Left lung (tissue), 10 donors: ENCODE results near the gene TMUB2. TPM values are rescaled to one million over a fixed set of nuclear protein-coding genes. Genes with fewer than 3 reads are reported as not detected.

ENCODE experiments used
- ATAC-seq: fragments of 200-7000 bp; cut with Tn5 transposase; one replicate; pipeline ENCODE4 v1.9.1; 2020; ENCODE audit warnings: moderate library complexity
- DNase-seq, 4 donors: peaks; one replicate each; pipeline ENCODE4 v3.0.0-alpha.2; 2013 to 2020
- H3K27ac ChIP-seq, 2 donors: fragments of 200-600 bp; sonication (generic) in 1 of 2; one replicate each; pipeline versions ENCODE4 v1.5.0 to v1.8.0; 2020 to 2021
- H3K27me3 ChIP-seq, 2 donors: fragments of 200-600 bp; sonication (generic) in 1 of 2; one replicate each; pipeline versions ENCODE4 v1.5.0 to v1.8.0; 2020 to 2021
- H3K36me3 ChIP-seq, 2 donors: fragments of 200-600 bp; sonication (generic) in 1 of 2; one replicate each; pipeline versions ENCODE4 v1.5.0 to v1.8.0; 2020 to 2021
- H3K4me1 ChIP-seq, 2 donors: fragments of 200-600 bp; one replicate each; pipeline ENCODE4 v1.8.0; 2021
- H3K4me3 ChIP-seq, 2 donors: fragments of 200-600 bp; sonication (generic) in 1 of 2; one replicate each; pipeline versions ENCODE4 v1.5.0 to v1.8.0; 2020 to 2021; ENCODE audit warnings: mild to moderate bottlenecking in 1 of 2
- H3K9me3 ChIP-seq, 2 donors: fragments of 200-600 bp; sonication (generic) in 1 of 2; one replicate each; pipeline versions ENCODE4 v1.5.0 to v1.8.0; 2020 to 2021
- intact Hi-C, 2 donors: fragments of 100-400 bp; cut with DNase I; formaldehyde crosslinking; loops; one replicate each; pipeline versions ENCODE4 v1.11.2 to v1.14.2; 2022
- polyA plus RNA-seq, 6 donors: library from polyadenylated mRNA; unstranded; fragments of 120-200 nt; gene quantifications; one replicate each; pipeline ENCODE4 v1.2.1, GENCODE V29; 2013; ENCODE audit not compliant: insufficient read length in 6 of 6
- total RNA-seq, 2 donors: library from RNA; stranded (reverse); fragmentation: NEBNext Ultra II Directional; extraction: Animal tissue kit (Norgen Biotek cat#: 25700); gene quantifications; one replicate each; pipeline ENCODE4 v1.2.1, GENCODE V29; 2021
- TF ChIP-seq, protein P1 (sequence below), 2 donors: fragments of 200-600 bp; sonication (generic) in 1 of 2; IDR thresholded peaks; one replicate each; pipeline versions ENCODE4 v1.5.0 to v1.8.0; 2021; ENCODE audit warnings: antibody characterized with exemption in 2 of 2
- donor health status: DM: no; HTN: yes; CAD: no.
- donor health status: DM: no; HTN: no; CAD: no.

The TMUB2 gene
- total and polyA plus RNA-seq, 8 donors, result 33.6 to 56.7 (median 52.1) TPM

DNA sequence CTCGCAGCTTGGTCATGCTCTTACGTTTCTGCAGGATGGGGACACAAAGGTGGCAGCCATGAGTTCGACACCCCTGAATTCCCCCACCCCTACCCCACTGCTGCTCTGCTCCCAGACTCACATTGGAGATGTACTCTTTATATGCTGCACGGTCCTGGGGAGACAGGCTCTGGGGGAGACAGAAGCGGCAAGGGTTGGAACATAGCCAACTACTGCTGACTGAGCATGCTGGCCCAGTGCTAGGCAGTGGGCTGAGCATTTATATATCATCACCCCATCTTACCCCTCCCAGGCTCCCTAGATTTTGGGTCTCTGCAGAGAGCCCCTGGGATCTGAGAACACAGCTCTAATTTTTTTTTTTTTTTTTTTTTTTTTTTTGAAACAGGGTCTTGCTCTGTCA, 21.0 kb downstream of the TMUB2 start:
- TF ChIP-seq, protein P1, sequence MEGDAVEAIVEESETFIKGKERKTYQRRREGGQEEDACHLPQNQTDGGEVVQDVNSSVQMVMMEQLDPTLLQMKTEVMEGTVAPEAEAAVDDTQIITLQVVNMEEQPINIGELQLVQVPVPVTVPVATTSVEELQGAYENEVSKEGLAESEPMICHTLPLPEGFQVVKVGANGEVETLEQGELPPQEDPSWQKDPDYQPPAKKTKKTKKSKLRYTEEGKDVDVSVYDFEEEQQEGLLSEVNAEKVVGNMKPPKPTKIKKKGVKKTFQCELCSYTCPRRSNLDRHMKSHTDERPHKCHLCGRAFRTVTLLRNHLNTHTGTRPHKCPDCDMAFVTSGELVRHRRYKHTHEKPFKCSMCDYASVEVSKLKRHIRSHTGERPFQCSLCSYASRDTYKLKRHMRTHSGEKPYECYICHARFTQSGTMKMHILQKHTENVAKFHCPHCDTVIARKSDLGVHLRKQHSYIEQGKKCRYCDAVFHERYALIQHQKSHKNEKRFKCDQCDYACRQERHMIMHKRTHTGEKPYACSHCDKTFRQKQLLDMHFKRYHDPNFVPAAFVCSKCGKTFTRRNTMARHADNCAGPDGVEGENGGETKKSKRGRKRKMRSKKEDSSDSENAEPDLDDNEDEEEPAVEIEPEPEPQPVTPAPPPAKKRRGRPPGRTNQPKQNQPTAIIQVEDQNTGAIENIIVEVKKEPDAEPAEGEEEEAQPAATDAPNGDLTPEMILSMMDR (IDR thresholded peaks at IDR 0.05), result no peak
- no peak for ATAC-seq
- H3K27me3 ChIP-seq, result no peaks in the 10 kb centered on the region
- no peak overlapping the region for H3K27ac ChIP-seq
- H3K9me3 ChIP-seq, result no peaks in the 10 kb centered on the region
- no peak overlapping the region for H3K4me3 ChIP-seq
- no peak for DNase-seq
- intact Hi-C loops, result no loop called here
- H3K36me3 ChIP-seq, result peaks cover 0 to 62% of the 10 kb centered on the region in 2 donors
- H3K4me1 ChIP-seq, result peaks cover 8 to 55% of the 10 kb centered on the region in 2 donors

GRCh38 chr17:44209786-44210341, 23.1 kb downstream of the TMUB2 start:
- no peak for DNase-seq
- no peaks in the 10 kb centered on the region for H3K27me3 ChIP-seq
- no peak overlapping the region for H3K4me3 ChIP-seq
- peaks cover 8 to 33% of the 10 kb centered on the region in 2 donors for H3K4me1 ChIP-seq
- intact Hi-C loops, result loop anchor here (5.0 to 10.0 kb wide), 2 partner anchors 115 to 117 kb away; partner anchors contain the start of gene SLC25A39 (in 1 of the 2)
- peak overlapping the region in 1 of 2 donors; percentile 67 for H3K27ac ChIP-seq
- H3K36me3 ChIP-seq, result peaks cover 0 to 80% of the 10 kb centered on the region in 2 donors
- ATAC-seq, result no peak
- TF ChIP-seq, protein P1 (IDR thresholded peaks at IDR 0.05), result no peak
- H3K9me3 ChIP-seq, result no peaks in the 10 kb centered on the region

DNA sequence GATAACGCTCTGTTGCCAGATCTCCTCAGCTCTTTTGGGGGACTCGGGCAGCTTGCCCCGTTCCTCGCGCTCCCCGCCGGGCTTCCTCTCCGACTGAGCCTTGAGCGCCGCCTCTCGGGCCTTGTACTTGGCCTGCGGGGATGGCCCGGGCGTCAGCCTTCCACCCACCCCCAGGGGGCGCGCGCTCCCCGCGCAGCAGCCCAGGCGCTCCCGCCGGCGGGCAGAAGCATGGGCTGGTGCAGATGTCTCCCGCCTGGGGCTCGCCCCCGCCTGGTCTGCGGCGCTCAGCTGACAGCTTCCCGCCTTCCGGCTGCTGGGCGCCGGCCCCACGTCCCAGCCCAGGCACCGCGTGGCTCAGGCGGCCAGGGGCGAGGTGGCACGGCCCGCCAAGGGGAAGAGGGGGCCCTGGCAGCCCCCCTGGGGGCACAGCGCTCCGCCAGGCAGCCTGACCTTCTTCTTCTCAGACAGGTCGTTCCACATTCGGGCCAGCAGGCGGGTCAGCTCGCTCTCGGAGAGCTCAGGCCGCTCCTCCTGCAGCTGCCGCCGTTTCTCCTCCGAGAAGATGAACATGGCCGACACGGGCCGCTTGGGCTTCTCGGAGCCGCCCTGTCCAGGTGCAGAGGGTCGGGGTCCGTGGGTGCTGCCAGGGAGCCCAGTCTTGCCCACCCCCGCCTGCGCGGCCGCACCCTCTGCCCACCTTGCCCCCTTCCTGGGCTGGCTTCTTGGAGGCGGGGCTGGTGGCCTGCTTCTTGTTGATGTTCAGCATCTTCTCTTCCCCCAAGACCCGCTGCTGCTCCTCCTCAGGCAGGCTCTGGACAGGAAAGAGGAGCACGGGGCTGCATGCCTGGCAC, 23.8 kb downstream of the TMUB2 start:
- H3K4me1 ChIP-seq, result peaks cover 8 to 32% of the 10 kb centered on the region in 2 donors
- H3K27me3 ChIP-seq, result no peaks in the 10 kb centered on the region
- peak overlapping the region in 1 of 2 donors; percentile 67 for H3K27ac ChIP-seq
- intact Hi-C loops, result loop anchor here (5.0 to 10.0 kb wide), 2 partner anchors 114 to 117 kb away; partner anchors contain the start of gene SLC25A39 (in 1 of the 2)
- H3K36me3 ChIP-seq, result peaks cover 0 to 87% of the 10 kb centered on the region in 2 donors
- ATAC-seq (peak; percentile 97), DNase-seq (peak; percentile 72 to 99 (median 90))
- H3K9me3 ChIP-seq, result no peaks in the 10 kb centered on the region
- TF ChIP-seq, protein P1 (IDR thresholded peaks at IDR 0.05), result peak; percentile 95 to 100
- H3K4me3 ChIP-seq, result no peak overlapping the region

DNA sequence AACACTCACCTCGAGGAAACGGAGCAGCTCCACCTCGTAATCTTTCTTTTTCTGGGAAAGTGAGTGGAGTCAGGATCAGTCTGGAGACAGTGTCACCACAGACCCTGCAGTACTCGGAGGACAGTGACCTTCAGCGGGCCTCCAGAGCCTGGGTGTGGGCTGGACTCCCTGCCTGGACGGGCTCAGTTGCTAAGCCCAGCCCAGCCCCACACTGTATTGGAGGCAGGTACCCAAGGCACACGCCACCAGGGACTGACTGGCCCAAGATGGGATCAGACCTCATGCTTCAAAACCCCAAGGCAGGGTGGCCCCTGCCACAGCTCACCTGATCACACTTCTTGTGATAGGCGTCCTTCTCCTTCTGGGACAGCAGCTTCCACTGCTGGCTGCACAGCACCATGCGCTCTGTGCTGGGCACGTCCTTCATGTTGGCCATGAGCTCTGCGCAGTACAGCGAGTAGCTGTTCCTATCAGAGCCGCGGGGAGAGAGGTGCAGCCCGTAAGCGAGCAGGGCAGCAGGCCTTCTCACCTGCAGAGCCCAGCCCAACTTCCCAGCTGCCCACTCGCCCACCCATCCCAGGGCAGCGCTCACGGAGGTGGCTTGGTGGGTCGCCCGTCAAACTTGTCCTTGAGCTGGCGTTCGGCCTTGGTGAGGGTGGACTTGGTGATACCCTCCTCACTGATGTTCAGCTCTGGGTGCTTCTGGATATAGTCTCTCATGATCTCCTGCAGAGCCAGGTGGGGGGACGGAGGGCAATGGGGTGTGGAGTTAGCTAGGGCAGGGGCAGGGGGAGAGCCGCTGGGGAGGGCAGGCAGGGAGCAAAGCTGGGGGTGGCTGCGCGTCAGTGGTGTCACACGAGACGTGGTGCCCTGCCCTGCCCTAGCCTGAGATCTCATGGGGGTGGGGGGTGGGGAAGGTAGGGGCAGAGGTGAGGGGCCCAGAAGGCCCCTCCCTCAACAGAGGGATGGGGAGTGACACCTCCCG, 24.8 kb downstream of the TMUB2 start:
- Histone ChIP-seq H3K4me1 (peaks cover 8 to 41% of the 10 kb centered on the region in 2 donors), H3K4me3 (no peak overlapping the region), H3K36me3 (peaks cover 0 to 95% of the 10 kb centered on the region in 2 donors), H3K27ac (peak overlapping the region in 1 of 2 donors; percentile 53), H3K27me3 (no peaks in the 10 kb centered on the region), H3K9me3 (no peaks in the 10 kb centered on the region)
- TF ChIP-seq, protein P1 (IDR thresholded peaks at IDR 0.05), result no peak
- ATAC-seq (no peak), DNase-seq (peak in 1 of 4 donors; percentile 64)
- intact Hi-C loops, result loop anchor here (5.0 to 10.0 kb wide), 2 partner anchors 113 to 116 kb away; partner anchors contain the start of gene SLC25A39 (in 1 of the 2)
